ENCODE results near the gene TMEM11. TPM values are rescaled to one million over a fixed set of nuclear protein-coding genes. Genes with fewer than 3 reads are reported as not detected.

TMEM11 gene
- total RNA-seq, 1 donor, result 18.1 TPM

GRCh38 chr17:21177401-21177800 lies 36.6 kb downstream of the TMEM11 start:
- Histone ChIP-seq H3K9me3 (ENCODE audit: low read depth, low read length) (no peaks in the 10 kb centered on the region), H3K36me3 (ENCODE audit: insufficient read depth, low read length) (no peaks in the 10 kb centered on the region), H3K4me2 (ENCODE audit: insufficient read depth, low read length) (no peak overlapping the region), H3K4me3 (ENCODE audit: insufficient read depth, low read length) (no peak overlapping the region), H3K4me1 (ENCODE audit: insufficient read depth, low read length) (peaks cover 9% of the 10 kb centered on the region), H3K27me3 (ENCODE audit: insufficient read depth, low read length) (no peaks in the 10 kb centered on the region), H3K79me2 (ENCODE audit: insufficient read depth, low read length) (no peaks in the 10 kb centered on the region), H3K27ac (ENCODE audit: low read depth, low read length) (no peak overlapping the region), H4K20me1 (ENCODE audit: insufficient read depth, low read length) (no peaks in the 10 kb centered on the region), H2AFZ (ENCODE audit: low read length) (no peak overlapping the region)
- no peak for TF ChIP-seq CTCF (IDR thresholded peaks at IDR 0.05; ENCODE audit: extremely low read depth, low read depth, low read length)
- peak; percentile 49 for DNase-seq (ENCODE audit: insufficient read length, low spot score, missing footprints)

- no peaks in the 10 kb centered on the region for H3K36me3 ChIP-seq (ENCODE audit: insufficient read depth, low read length)
- no peak overlapping the region for H3K4me3 ChIP-seq (ENCODE audit: insufficient read depth, low read length)
- no peak for TF ChIP-seq CTCF (IDR thresholded peaks at IDR 0.05; ENCODE audit: extremely low read depth, low read depth, low read length)
- H3K79me2 ChIP-seq (ENCODE audit: insufficient read depth, low read length), result no peaks in the 10 kb centered on the region
- no peak overlapping the region for H3K27ac ChIP-seq (ENCODE audit: low read depth, low read length)
- H2AFZ ChIP-seq (ENCODE audit: low read length), result no peak overlapping the region
- H4K20me1 ChIP-seq (ENCODE audit: insufficient read depth, low read length), result no peaks in the 10 kb centered on the region
- DNase-seq (ENCODE audit: insufficient read length, low spot score, missing footprints), result peak; percentile 60
- H3K4me2 ChIP-seq (ENCODE audit: insufficient read depth, low read length), result no peak overlapping the region
- H3K27me3 ChIP-seq (ENCODE audit: insufficient read depth, low read length), result no peaks in the 10 kb centered on the region
- H3K9me3 ChIP-seq (ENCODE audit: low read depth, low read length), result no peaks in the 10 kb centered on the region
- peaks cover 9% of the 10 kb centered on the region for H3K4me1 ChIP-seq (ENCODE audit: insufficient read depth, low read length)
These were observed 37.1 kb downstream of the TMEM11 start for GRCh38 chr17:21176773-21177395.

GRCh38 chr17:21174713-21175112 lies 39.2 kb downstream of the TMEM11 start:
- DNase-seq (ENCODE audit: insufficient read length, low spot score, missing footprints), result peak; percentile 74
- Histone ChIP-seq H3K4me1 (ENCODE audit: insufficient read depth, low read length) (peaks cover 9% of the 10 kb centered on the region), H3K27me3 (ENCODE audit: insufficient read depth, low read length) (no peaks in the 10 kb centered on the region), H3K27ac (ENCODE audit: low read depth, low read length) (peak overlapping the region; percentile 6), H3K4me2 (ENCODE audit: insufficient read depth, low read length) (peak overlapping the region; percentile 16), H3K9me3 (ENCODE audit: low read depth, low read length) (no peaks in the 10 kb centered on the region), H3K79me2 (ENCODE audit: insufficient read depth, low read length) (peaks cover 4% of the 10 kb centered on the region), H2AFZ (ENCODE audit: low read length) (no peak overlapping the region), H3K36me3 (ENCODE audit: insufficient read depth, low read length) (no peaks in the 10 kb centered on the region), H4K20me1 (ENCODE audit: insufficient read depth, low read length) (no peaks in the 10 kb centered on the region), H3K4me3 (ENCODE audit: insufficient read depth, low read length) (no peak overlapping the region)
- TF ChIP-seq CTCF (IDR thresholded peaks at IDR 0.05; ENCODE audit: extremely low read depth, low read depth, low read length), result no peak

DNA sequence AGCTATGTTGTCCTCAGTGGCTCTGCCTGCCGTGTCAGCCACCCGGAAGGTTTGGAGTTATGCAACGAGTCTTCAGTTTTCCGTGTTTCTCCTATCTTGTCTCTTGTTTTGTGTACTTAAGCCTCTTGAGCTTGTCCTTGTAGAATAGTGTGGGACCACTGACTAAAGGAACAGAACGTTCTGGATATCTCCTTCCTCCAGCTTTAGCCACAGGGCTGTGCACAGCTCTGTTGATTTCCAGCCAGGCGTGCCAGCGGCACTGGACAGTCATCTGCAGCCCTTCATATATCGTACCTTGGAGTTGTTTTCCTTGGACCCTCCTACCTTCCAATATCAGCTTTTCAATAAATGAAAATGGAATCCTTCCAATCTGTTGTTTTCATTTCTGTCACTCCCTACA lies 39.8 kb downstream of the TMEM11 start:
- no peaks in the 10 kb centered on the region for H4K20me1 ChIP-seq (ENCODE audit: insufficient read depth, low read length)
- DNase-seq (ENCODE audit: insufficient read length, low spot score, missing footprints), result no peak

More for the DNA sequence above, 39.8 kb downstream of the TMEM11 start:
- Histone ChIP-seq H3K27ac (ENCODE audit: low read depth, low read length) (no peak overlapping the region), H3K36me3 (ENCODE audit: insufficient read depth, low read length) (no peaks in the 10 kb centered on the region), H3K4me1 (ENCODE audit: insufficient read depth, low read length) (peaks cover 9% of the 10 kb centered on the region), H3K9me3 (ENCODE audit: low read depth, low read length) (no peaks in the 10 kb centered on the region), H3K4me3 (ENCODE audit: insufficient read depth, low read length) (no peak overlapping the region), H3K27me3 (ENCODE audit: insufficient read depth, low read length) (no peaks in the 10 kb centered on the region), H3K4me2 (ENCODE audit: insufficient read depth, low read length) (peak overlapping the region; percentile 16), H2AFZ (ENCODE audit: low read length) (no peak overlapping the region), H3K79me2 (ENCODE audit: insufficient read depth, low read length) (peaks cover 9% of the 10 kb centered on the region)
- TF ChIP-seq CTCF (IDR thresholded peaks at IDR 0.05; ENCODE audit: extremely low read depth, low read depth, low read length), result no peak

Measured in osteoblast (primary cell).